RCC 7860 (cell line): ENCODE measurements around the gene OR2T1.
"Not testable (repeated sequence)": the region's sequence is repeated elsewhere in the genome, so short reads cannot be mapped to it uniquely, and the experiment has no call there.

Experiments used
- DNase-seq: peaks from one replicate; pipeline ENCODE4 v3.0.0-alpha.2; 2015; ENCODE audit warnings: low spot score
- FAIRE-seq: peaks from 2 replicates; lab custom pipeline; 2012; peaks lifted over from hg19 to GRCh38; lab: Jason Lieb, UNC

Gene OR2T1

GRCh38 chr1:248402748-248403147, at the start of gene OR2T1:
OR2T1 (plus strand) TSS chr1:248403048; CDS start chr1:248406148, 3,100 bp downstream.
- FAIRE-seq = no peak

GRCh38 chr1:248359415-248359814, 43.4 kb upstream of the OR2T1 start:
- no peak for FAIRE-seq

More at GRCh38 chr1:248402748-248403147, at the start of gene OR2T1:
- no peak for DNase-seq

GRCh38 chr1:248361121-248361715, 41.6 kb upstream of the OR2T1 start, which contains the start of gene OR2T4:
OR2T4 (plus strand) TSS chr1:248361665; CDS start chr1:248361665, 0 bp downstream.
- DNase-seq (no peak), FAIRE-seq (no peak)

More at GRCh38 chr1:248359415-248359814, 43.4 kb upstream of the OR2T1 start:
- DNase-seq = no peak

- DNase-seq = no peak
- FAIRE-seq = no peak
These were observed 36.2 kb upstream of the OR2T1 start for GRCh38 chr1:248366609-248367008.

GRCh38 chr1:248372394-248372793, 30.5 kb upstream of the OR2T1 start:
- FAIRE-seq (no peak), DNase-seq (no peak)

GRCh38 chr1:248373761-248374160, 29.1 kb upstream of the OR2T1 start:
- FAIRE-seq (no peak), DNase-seq (no peak)

- no peak for FAIRE-seq
- no peak for DNase-seq
These were observed 27.4 kb upstream of the OR2T1 start, which contains the start of gene OR2T6 for GRCh38 chr1:248375446-248375845. OR2T6 (plus strand) TSS chr1:248375746; CDS start chr1:248387609, 11,863 bp downstream.

GRCh38 chr1:248376916-248377315, 25.9 kb upstream of the OR2T1 start:
- DNase-seq = no peak

GRCh38 chr1:248380854-248381253, 22.0 kb upstream of the OR2T1 start:
- FAIRE-seq = no peak
- DNase-seq = no peak

More at GRCh38 chr1:248376916-248377315, 25.9 kb upstream of the OR2T1 start:
- no peak for FAIRE-seq

- no peak for DNase-seq
- FAIRE-seq = no peak
These were observed 14.4 kb upstream of the OR2T1 start for GRCh38 chr1:248388426-248388825.

GRCh38 chr1:248393050-248393449, 9.8 kb upstream of the OR2T1 start:
- FAIRE-seq (no peak), DNase-seq (no peak)

GRCh38 chr1:248404024-248404423, 1.2 kb downstream of the OR2T1 start:
- DNase-seq = no peak

GRCh38 chr1:248406721-248407692, 4.2 kb downstream of the OR2T1 start:
- no peak for FAIRE-seq

More at GRCh38 chr1:248404024-248404423, 1.2 kb downstream of the OR2T1 start:
- FAIRE-seq = no peak

GRCh38 chr1:248416226-248416625, 13.4 kb downstream of the OR2T1 start:
- no peak for DNase-seq
- no peak for FAIRE-seq

More at GRCh38 chr1:248406721-248407692, 4.2 kb downstream of the OR2T1 start:
- no peak for DNase-seq

- DNase-seq (no peak), FAIRE-seq (no peak)
These were observed 15.0 kb downstream of the OR2T1 start for GRCh38 chr1:248417854-248418253.

- FAIRE-seq (no peak), DNase-seq (no peak)
These were observed 18.5 kb downstream of the OR2T1 start for GRCh38 chr1:248421384-248421783.

GRCh38 chr1:248427526-248428191, 24.8 kb downstream of the OR2T1 start:
- FAIRE-seq, DNase-seq: not testable (repeated sequence)

GRCh38 chr1:248428192-248428533, 25.3 kb downstream of the OR2T1 start:
- not testable (repeated sequence) for DNase-seq, FAIRE-seq

GRCh38 chr1:248431683-248432082, 28.8 kb downstream of the OR2T1 start:
- FAIRE-seq = not testable (repeated sequence)

GRCh38 chr1:248432201-248432600, 29.4 kb downstream of the OR2T1 start:
- DNase-seq, FAIRE-seq: not testable (repeated sequence)

More at GRCh38 chr1:248431683-248432082, 28.8 kb downstream of the OR2T1 start:
- not testable (repeated sequence) for DNase-seq
